AG04450 (cell line): Measurements from ENCODE around the gene YPEL1. TPM values are rescaled to one million over a fixed set of nuclear protein-coding genes. Genes with fewer than 3 reads are reported as not detected.

Experiments
- CTCF ChIA-PET: fragments of 300-600, 350-600 bp; formaldehyde crosslinking; extraction: SDS; loops from one replicate; lab custom pipeline; 2022; ENCODE audit warnings: antibody characterized with exemption, inconsistent platforms; lab: Charles Lee
- POLR2A ChIA-PET: fragments of 350-600 bp; formaldehyde crosslinking; extraction: SDS; loops from one replicate; lab custom pipeline; 2021; ENCODE audit warnings: antibody characterized with exemption, inconsistent platforms; lab: Yijun Ruan, JAX
- DNase-seq: peaks from one replicate; pipeline ENCODE4 v3.0.0-alpha.2; 2011; ENCODE audit warnings: low read depth, low spot score
- H3K27ac ChIP-seq: one replicate; pipeline ENCODE4 v1.5.1; 2012; ENCODE audit warnings: low read depth, low read length, control low read depth
- H3K27me3 ChIP-seq: one replicate; pipeline ENCODE4 v1.6.0; 2012; ENCODE audit warnings: low read length; ENCODE audit not compliant: control insufficient read depth, insufficient read depth
- H3K4me3 ChIP-seq: 2 replicates; pipeline ENCODE4 v1.5.1; 2011; ENCODE audit warnings: mild to moderate bottlenecking, low read depth, low read length, control low read depth
- H3K9me3 ChIP-seq: 2 replicates; pipeline ENCODE4 v1.5.1; 2012; ENCODE audit warnings: low read length; ENCODE audit not compliant: control insufficient read depth, insufficient read depth
- CTCF ChIP-seq: IDR thresholded peaks from 2 replicates; pipeline ENCODE4 v1.5.1; 2011; ENCODE audit warnings: low read depth, low read length, control low read depth, inconsistent platforms
- polyA plus RNA-seq: library from polyadenylated mRNA; depleted of rRNA; stranded (reverse); fragments of >200 nt; gene quantifications from 2 replicates; pipeline ENCODE4 v1.2.3, GENCODE V29; 2011

YPEL1 gene
- polyA plus RNA-seq, 1 experiment, result 5.5 TPM

GRCh38 chr22:21697880-21698279 lies 37.7 kb downstream of the YPEL1 start:
- peak; percentile 38 for DNase-seq
- Histone ChIP-seq H3K27me3 (no peaks in the 10 kb centered on the region), H3K9me3 (no peaks in the 10 kb centered on the region), H3K4me3 (no peak overlapping the region), H3K27ac (no peak overlapping the region)
- CTCF ChIA-PET, result interaction anchor here (0.9 to 1.8 kb wide), 4 partner anchors 11 to 240 kb away, joined by 3 to 8 read pairs (median 4); no protein-coding TSS in a partner anchor
- POLR2A ChIA-PET, result interaction anchor here (0.6 to 1.2 kb wide), 3 partner anchors 10 to 239 kb away, joined by 5 read pairs; no protein-coding TSS in a partner anchor
- no peak for TF ChIP-seq CTCF

GRCh38 chr22:21697021-21697771 lies 38.4 kb downstream of the YPEL1 start:
- ChIA-PET POLR2A (interaction anchor here (0.6 to 1.2 kb wide), 2 partner anchors 11 to 240 kb away, joined by 5 read pairs; no protein-coding TSS in a partner anchor), CTCF (interaction anchor here (1.3 to 1.8 kb wide), 3 partner anchors 13 to 240 kb away, joined by 3 to 8 read pairs (median 4); no protein-coding TSS in a partner anchor)
- H3K4me3 ChIP-seq, result no peak overlapping the region
- no peak overlapping the region for H3K27ac ChIP-seq
- H3K27me3 ChIP-seq, result no peaks in the 10 kb centered on the region
- no peak for DNase-seq
- no peaks in the 10 kb centered on the region for H3K9me3 ChIP-seq
- no peak for TF ChIP-seq CTCF

- ChIA-PET CTCF (no interaction called here), POLR2A (no interaction called here)
- TF ChIP-seq CTCF, result no peak
- Histone ChIP-seq H3K9me3 (no peaks in the 10 kb centered on the region), H3K27me3 (no peaks in the 10 kb centered on the region), H3K4me3 (no peak overlapping the region), H3K27ac (no peak overlapping the region)
- DNase-seq, result no peak
Observed at GRCh38 chr22:21696115-21696514, 39.5 kb downstream of the YPEL1 start.

GRCh38 chr22:21695430-21696085 lies 40.0 kb downstream of the YPEL1 start:
- no peak overlapping the region for H3K4me3 ChIP-seq
- H3K9me3 ChIP-seq, result no peaks in the 10 kb centered on the region
- no peak for DNase-seq
- ChIA-PET CTCF (no interaction called here), POLR2A (no interaction called here)
- no peaks in the 10 kb centered on the region for H3K27me3 ChIP-seq
- TF ChIP-seq CTCF, result no peak
- no peak overlapping the region for H3K27ac ChIP-seq
